Thyroid gland (tissue), 4 donors: Measurements from ENCODE around the gene MLC1.

Experiments used
- POLR2A ChIP-seq, 2 donors: fragments of 450-650 bp; IDR thresholded peaks; one replicate each; pipeline ENCODE4 v1.6.1; 2017; ENCODE audit warnings: antibody characterized with exemption in 2 of 2, mild to moderate bottlenecking in 2 of 2, moderate library complexity in 1 of 2
- TF ChIP-seq, protein P1 (sequence below), 6 experiments: fragments of 200-600 bp in 3 of 6; fragments of 450-650 bp in 3 of 6; sonication (generic) in 3 of 6; IDR thresholded peaks; one replicate each; pipeline ENCODE4 v1.5.1; 2016 to 2019; ENCODE audit warnings: antibody characterized with exemption in 6 of 6, mild to moderate bottlenecking in 2 of 6, inconsistent platforms in 1 of 6, moderate library complexity in 1 of 6

DNA sequence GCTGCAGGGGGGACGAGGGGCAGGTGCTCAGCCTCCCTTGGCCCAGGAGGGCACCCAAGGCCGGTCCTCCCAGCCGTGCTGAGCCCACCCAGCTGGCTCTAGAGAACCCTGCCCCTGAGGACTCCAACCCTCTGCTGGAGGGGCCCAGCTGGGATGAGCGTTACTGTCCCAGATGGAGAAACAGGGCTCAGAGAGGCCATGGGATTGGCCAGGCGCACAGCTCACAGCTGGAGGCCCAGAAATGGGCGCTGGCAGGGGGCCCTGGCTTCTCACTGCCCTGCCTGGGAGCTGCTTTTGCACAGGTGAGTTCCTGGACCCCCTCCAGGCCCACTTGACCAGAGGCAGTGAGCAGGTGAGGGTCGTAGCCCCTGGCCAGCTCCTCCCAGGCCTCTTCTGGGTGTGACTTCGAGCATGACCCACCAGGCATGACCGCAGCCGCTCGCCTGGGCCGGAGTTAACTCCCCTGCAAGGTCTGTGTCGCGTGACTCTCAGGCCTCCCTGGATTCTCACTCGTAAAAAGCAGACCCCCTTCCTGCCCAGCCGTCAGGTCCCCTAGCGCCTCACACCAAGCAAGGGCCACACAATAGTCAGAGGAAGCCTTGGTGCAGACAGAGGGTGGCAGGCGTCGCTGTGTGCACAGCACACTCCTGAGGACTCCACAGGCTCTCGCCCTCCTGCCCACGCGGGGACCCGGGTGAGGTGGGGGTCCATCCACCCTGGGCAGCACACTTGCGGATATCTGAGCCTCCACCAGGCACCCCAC lies 52.9 kb downstream of the MLC1 start:
- TF ChIP-seq, protein P1, sequence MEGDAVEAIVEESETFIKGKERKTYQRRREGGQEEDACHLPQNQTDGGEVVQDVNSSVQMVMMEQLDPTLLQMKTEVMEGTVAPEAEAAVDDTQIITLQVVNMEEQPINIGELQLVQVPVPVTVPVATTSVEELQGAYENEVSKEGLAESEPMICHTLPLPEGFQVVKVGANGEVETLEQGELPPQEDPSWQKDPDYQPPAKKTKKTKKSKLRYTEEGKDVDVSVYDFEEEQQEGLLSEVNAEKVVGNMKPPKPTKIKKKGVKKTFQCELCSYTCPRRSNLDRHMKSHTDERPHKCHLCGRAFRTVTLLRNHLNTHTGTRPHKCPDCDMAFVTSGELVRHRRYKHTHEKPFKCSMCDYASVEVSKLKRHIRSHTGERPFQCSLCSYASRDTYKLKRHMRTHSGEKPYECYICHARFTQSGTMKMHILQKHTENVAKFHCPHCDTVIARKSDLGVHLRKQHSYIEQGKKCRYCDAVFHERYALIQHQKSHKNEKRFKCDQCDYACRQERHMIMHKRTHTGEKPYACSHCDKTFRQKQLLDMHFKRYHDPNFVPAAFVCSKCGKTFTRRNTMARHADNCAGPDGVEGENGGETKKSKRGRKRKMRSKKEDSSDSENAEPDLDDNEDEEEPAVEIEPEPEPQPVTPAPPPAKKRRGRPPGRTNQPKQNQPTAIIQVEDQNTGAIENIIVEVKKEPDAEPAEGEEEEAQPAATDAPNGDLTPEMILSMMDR (IDR thresholded peaks at IDR 0.05): no peak
- TF ChIP-seq POLR2A (IDR thresholded peaks at IDR 0.05): no peak
